Smooth muscle cell (in vitro differentiated cells): ENCODE data around the gene HNRNPDL. TPM values are rescaled to one million over a fixed set of nuclear protein-coding genes. Genes with fewer than 3 reads are reported as not detected.
A peak's percentile ranks its signal among the peaks of the same experiment; 100 is the strongest.

Source experiments
- DNase-seq: peaks from one replicate; lab custom pipeline; 2025; ENCODE audit not compliant: unreplicated experiment; lab: John Stamatoyannopoulos, UW
- H2AFZ ChIP-seq: fragments of 200-600 bp; sonication (generic); 2 replicates; pipeline ENCODE4 v1.6.0; 2016; ENCODE audit warnings: antibody characterized with exemption, low read depth, mild to moderate bottlenecking
- H3F3A ChIP-seq: fragments of 200-600 bp; sonication (generic); 2 replicates; pipeline ENCODE4 v1.6.0; 2017; ENCODE audit warnings: antibody characterized with exemption, low read depth
- H3K27ac ChIP-seq: fragments of 200-600 bp; sonication (generic); 2 replicates; pipeline ENCODE4 v1.5.1; 2016; ENCODE audit warnings: low read depth, mild to moderate bottlenecking
- H3K27me3 ChIP-seq: fragments of 200-600 bp; sonication (generic); 2 replicates; pipeline ENCODE4 v1.6.1; 2016; ENCODE audit warnings: low read depth, mild to moderate bottlenecking
- H3K36me3 ChIP-seq: fragments of 200-600 bp; sonication (generic); 2 replicates; pipeline ENCODE4 v1.5.1; 2016; ENCODE audit warnings: low read depth
- H3K4me1 ChIP-seq: fragments of 200-600 bp; sonication (generic); 2 replicates; pipeline ENCODE4 v1.5.1; 2016; ENCODE audit warnings: low read depth
- H3K4me2 ChIP-seq: fragments of 200-600 bp; sonication (generic); 2 replicates; pipeline ENCODE4 v1.6.0; 2016; ENCODE audit warnings: mild to moderate bottlenecking
- H3K4me3 ChIP-seq: fragments of 200-600 bp; sonication (generic); 2 replicates; pipeline ENCODE4 v1.5.1; 2016; ENCODE audit warnings: mild to moderate bottlenecking
- H3K79me2 ChIP-seq: fragments of 200-600 bp; sonication (generic); 2 replicates; pipeline ENCODE4 v1.6.0; 2016; ENCODE audit warnings: low read depth, mild to moderate bottlenecking
- H3K9ac ChIP-seq: fragments of 200-600 bp; sonication (generic); 2 replicates; pipeline ENCODE4 v1.6.0; 2016; ENCODE audit warnings: low read depth
- H3K9me3 ChIP-seq: fragments of 200-600 bp; sonication (generic); replicated peaks from 2 replicates; pipeline ENCODE4 v1.5.1; 2016; ENCODE audit warnings: low read depth
- H4K20me1 ChIP-seq: fragments of 200-600 bp; sonication (generic); 2 replicates; pipeline ENCODE4 v1.6.0; 2016; ENCODE audit warnings: low read depth
- CTCF ChIP-seq: fragments of 200-600 bp; sonication (generic); IDR thresholded peaks from 2 replicates; pipeline ENCODE4 v1.5.1; 2017; ENCODE audit warnings: borderline replicate concordance, mild to moderate bottlenecking, antibody characterized with exemption; ENCODE audit not compliant: insufficient read depth, poor library complexity, severe bottlenecking
- WGBS: methylation state at CpG from one replicate; pipeline ENCODE4 v1.1.7; 2016; ENCODE audit warnings: low lambda C conversion rate; 5-methylcytosine and 5-hydroxymethylcytosine counted together
- polyA plus RNA-seq: library from polyadenylated mRNA; unstranded; fragments of >200 nt; fragmentation: Nextera tagmentation; extraction: Ambion mirVana; gene quantifications from 2 replicates; pipeline ENCODE4 v1.2.1, GENCODE V29; 2016
- total RNA-seq: library from RNA; depleted of rRNA; stranded (reverse); fragments of >200 nt; gene quantifications from 2 replicates; pipeline ENCODE4 v1.2.3, GENCODE V29; 2014

Gene HNRNPDL
- total and polyA plus RNA-seq, 2 experiments from 2014 or later, result 144 to 283 TPM

GRCh38 chr4:82430964-82431745 lies 893 bp upstream of the HNRNPDL start:
- Histone ChIP-seq H3K4me2 (peak overlapping the region; percentile 98), H3K79me2 (peaks cover 85% of the 10 kb centered on the region), H3K27me3 (no peaks in the 10 kb centered on the region), H3K4me3 (peak overlapping the region; percentile 91), H4K20me1 (peaks cover 79% of the 10 kb centered on the region), H3F3A (peaks cover 30% of the 10 kb centered on the region), H3K9me3 (no peaks in the 10 kb centered on the region), H3K4me1 (peaks cover 29% of the 10 kb centered on the region), H3K36me3 (peaks cover 6% of the 10 kb centered on the region), H2AFZ (peak overlapping the region; percentile 94), H3K9ac (peak overlapping the region; percentile 98), H3K27ac (peak overlapping the region; percentile 97)
- 3% methylated on average over 33 of the region's 33 CpGs for WGBS
- no peak for TF ChIP-seq CTCF
- DNase-seq, result peak; percentile 31

GRCh38 chr4:82429728-82430192 lies 502 bp downstream of the HNRNPDL start:
- peaks cover 85% of the 10 kb centered on the region for H3K79me2 ChIP-seq
- peak overlapping the region; percentile 91 for H3K4me3 ChIP-seq
- peaks cover 41% of the 10 kb centered on the region for H3K4me1 ChIP-seq
- H3K36me3 ChIP-seq, result peaks cover 20% of the 10 kb centered on the region
- no peaks in the 10 kb centered on the region for H3K9me3 ChIP-seq
- H3F3A ChIP-seq, result peaks cover 44% of the 10 kb centered on the region
- H2AFZ ChIP-seq, result peak overlapping the region; percentile 94
- no peak for DNase-seq
- H3K27ac ChIP-seq, result peak overlapping the region; percentile 97
- H3K27me3 ChIP-seq, result no peaks in the 10 kb centered on the region
- H4K20me1 ChIP-seq, result peaks cover 79% of the 10 kb centered on the region
- peak overlapping the region; percentile 98 for H3K4me2 ChIP-seq
- H3K9ac ChIP-seq, result peak overlapping the region; percentile 98
- TF ChIP-seq CTCF, result no peak
- under 1% methylated on average over 53 of the region's 58 CpGs for WGBS

GRCh38 chr4:82428969-82429727 lies 1.1 kb downstream of the HNRNPDL start:
- H3K9me3 ChIP-seq, result no peaks in the 10 kb centered on the region
- peaks cover 80% of the 10 kb centered on the region for H3K79me2 ChIP-seq
- H3K36me3 ChIP-seq, result peaks cover 25% of the 10 kb centered on the region
- H3F3A ChIP-seq, result peaks cover 50% of the 10 kb centered on the region
- TF ChIP-seq CTCF, result peak; percentile 97
- DNase-seq, result peak; percentile 88
- peak overlapping the region; percentile 97 for H3K27ac ChIP-seq
- no peaks in the 10 kb centered on the region for H3K27me3 ChIP-seq
- H2AFZ ChIP-seq, result peak overlapping the region; percentile 94
- peak overlapping the region; percentile 91 for H3K4me3 ChIP-seq
- peaks cover 41% of the 10 kb centered on the region for H3K4me1 ChIP-seq
- H3K4me2 ChIP-seq, result peak overlapping the region; percentile 98
- H3K9ac ChIP-seq, result peak overlapping the region; percentile 98
- H4K20me1 ChIP-seq, result peaks cover 79% of the 10 kb centered on the region
- WGBS, result under 1% methylated on average over 70 of the region's 83 CpGs
